ENCODE measurements around the gene GJA8.
"Not testable (repeated sequence)": the region's sequence is repeated elsewhere in the genome, so short reads cannot be mapped to it uniquely, and the experiment has no call there.

GJA8 gene

GRCh38 chr1:147902253-147902845, at the start of gene GJA8:
Gene GJA8 (plus strand): TSS chr1:147902795. CDS start chr1:147907956, 5,161 bp downstream.
- no peak for DNase-seq

GRCh38 chr1:147853391-147853790, 49.2 kb upstream of the GJA8 start:
- DNase-seq = no peak

- not testable (repeated sequence) for DNase-seq
Observed at GRCh38 chr1:147854989-147855388, 47.6 kb upstream of the GJA8 start.

- not testable (repeated sequence) for DNase-seq
Observed at GRCh38 chr1:147855996-147856395, 46.6 kb upstream of the GJA8 start.

- DNase-seq = not testable (repeated sequence)
Observed at GRCh38 chr1:147867204-147867603, 35.4 kb upstream of the GJA8 start.

GRCh38 chr1:147878022-147878421, 24.6 kb upstream of the GJA8 start:
- DNase-seq = no peak

- no peak for DNase-seq
Observed at GRCh38 chr1:147879911-147880310, 22.7 kb upstream of the GJA8 start.

GRCh38 chr1:147882535-147882934, 20.1 kb upstream of the GJA8 start:
- DNase-seq = no peak

- DNase-seq = peak; percentile 75
Observed at GRCh38 chr1:147890177-147890790, 12.3 kb upstream of the GJA8 start.

- DNase-seq = no peak
Observed at GRCh38 chr1:147891088-147891487, 11.5 kb upstream of the GJA8 start.

- DNase-seq = no peak
Observed at GRCh38 chr1:147892216-147892615, 10.4 kb upstream of the GJA8 start.

GRCh38 chr1:147892731-147893214, 9.8 kb upstream of the GJA8 start:
- no peak for DNase-seq

- DNase-seq = no peak
Observed at GRCh38 chr1:147895123-147895522, 7.5 kb upstream of the GJA8 start.

GRCh38 chr1:147897029-147897752, 5.4 kb upstream of the GJA8 start:
- DNase-seq = no peak

GRCh38 chr1:147897789-147898188, 4.8 kb upstream of the GJA8 start:
- DNase-seq = no peak

GRCh38 chr1:147904726-147905125, 2.1 kb downstream of the GJA8 start:
- DNase-seq = no peak

GRCh38 chr1:147907786-147908509, 5.4 kb downstream of the GJA8 start:
- DNase-seq = no peak

- DNase-seq = no peak
Observed at GRCh38 chr1:147912553-147912952, 10.0 kb downstream of the GJA8 start.

GRCh38 chr1:147913362-147913942, 10.9 kb downstream of the GJA8 start:
- no peak for DNase-seq

- DNase-seq = no peak
Observed at GRCh38 chr1:147919896-147920295, 17.3 kb downstream of the GJA8 start.

- no peak for DNase-seq
Observed at GRCh38 chr1:147924813-147925212, 22.2 kb downstream of the GJA8 start.

- not testable (repeated sequence) for DNase-seq
Observed at GRCh38 chr1:147927215-147927614, 24.6 kb downstream of the GJA8 start.

GRCh38 chr1:147927689-147928088, 25.1 kb downstream of the GJA8 start:
- DNase-seq = not testable (repeated sequence)

Data from right forelimb (tissue), 1 donor.